Activated naive CD8-positive, alpha-beta T cell treated with anti-CD3 and anti-CD28 coated beads for 36 hours (primary cell): ENCODE results near the gene ZBTB18. TPM values are rescaled to one million over a fixed set of nuclear protein-coding genes. Genes with fewer than 3 reads are reported as not detected.

Experiments used
- DNase-seq: peaks from one replicate; pipeline ENCODE4 v3.0.0; 2021
- H3K27ac Mint-ChIP-seq: one replicate; pipeline ENCODE4 v1.8.0; 2022; ENCODE audit warnings: mild to moderate bottlenecking, moderate library complexity, mixed read lengths
- H3K27me3 Mint-ChIP-seq: one replicate; pipeline ENCODE4 v1.8.0; 2022; ENCODE audit warnings: mild to moderate bottlenecking, mixed read lengths
- H3K36me3 Mint-ChIP-seq: one replicate; pipeline ENCODE4 v1.8.0; 2021; ENCODE audit warnings: mild to moderate bottlenecking, mixed read lengths
- H3K4me1 Mint-ChIP-seq: one replicate; pipeline ENCODE4 v1.8.0; 2021; ENCODE audit warnings: mixed read lengths
- H3K4me3 Mint-ChIP-seq: one replicate; pipeline ENCODE4 v1.8.0; 2022; ENCODE audit warnings: mild to moderate bottlenecking, moderate library complexity, mixed read lengths
- H3K9me3 Mint-ChIP-seq: one replicate; pipeline ENCODE4 v1.8.0; 2022; ENCODE audit warnings: mixed read lengths
- total RNA-seq, 2 experiments: library from RNA; stranded (reverse); gene quantifications; one replicate each; pipeline ENCODE4 v1.2.3, GENCODE V29; 2021

The ZBTB18 gene
- total RNA-seq, 2 experiments from 2014 or later = 5.6 to 5.7 TPM

- Mint-ChIP-seq H3K9me3 (no peaks in the 10 kb centered on the region), H3K4me1 (peaks cover 30% of the 10 kb centered on the region), H3K4me3 (peak overlapping the region; percentile 95), H3K36me3 (no peaks in the 10 kb centered on the region), H3K27me3 (no peaks in the 10 kb centered on the region), H3K27ac (no peak overlapping the region)
- DNase-seq = peak; percentile 39
Measured at GRCh38 chr1:244049162-244050013, 1.7 kb upstream of the ZBTB18 start.

DNA sequence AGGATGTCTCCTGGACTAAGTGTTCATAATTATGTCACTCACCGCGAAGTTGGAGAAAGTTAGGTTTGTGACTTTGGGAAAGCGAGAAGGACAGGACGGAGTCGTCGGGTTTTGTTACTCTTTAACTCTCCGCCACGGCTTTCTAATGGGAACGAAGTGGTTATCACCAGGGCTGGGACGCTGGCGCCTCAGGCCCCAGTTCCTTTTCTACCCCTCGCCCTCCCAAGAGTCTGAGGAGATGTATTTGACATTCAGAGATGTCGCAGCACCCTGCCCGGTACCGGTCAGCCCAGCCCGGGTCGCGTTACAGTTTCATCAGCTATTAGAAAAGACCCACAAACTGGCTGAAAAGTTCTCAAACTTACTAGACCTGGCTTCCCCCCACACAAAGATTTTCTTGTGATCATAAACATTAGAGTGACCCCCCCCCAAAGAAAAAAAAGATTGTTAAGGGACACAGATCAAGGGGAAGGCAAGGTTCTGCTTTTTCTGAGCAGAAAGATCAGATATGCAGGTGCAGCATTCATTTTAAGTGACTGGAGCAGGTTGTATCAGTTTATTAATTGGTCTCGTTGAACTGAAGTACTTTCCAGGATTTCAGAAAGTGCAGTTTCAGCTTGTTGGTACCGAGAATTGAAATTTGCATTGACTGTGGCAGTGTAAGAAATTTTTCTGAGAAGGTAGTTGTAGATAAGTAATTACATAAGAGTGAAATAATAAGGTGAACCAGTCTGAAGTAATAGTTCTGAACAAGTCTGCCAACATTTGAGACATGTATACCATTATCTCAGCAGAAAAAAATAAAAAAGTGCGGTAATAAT, 859 bp upstream of the ZBTB18 start:
- Mint-ChIP-seq H3K27ac (no peak overlapping the region), H3K4me1 (peaks cover 25% of the 10 kb centered on the region), H3K27me3 (no peaks in the 10 kb centered on the region), H3K4me3 (peak overlapping the region; percentile 95), H3K36me3 (no peaks in the 10 kb centered on the region), H3K9me3 (no peaks in the 10 kb centered on the region)
- peak; percentile 6 for DNase-seq

DNA sequence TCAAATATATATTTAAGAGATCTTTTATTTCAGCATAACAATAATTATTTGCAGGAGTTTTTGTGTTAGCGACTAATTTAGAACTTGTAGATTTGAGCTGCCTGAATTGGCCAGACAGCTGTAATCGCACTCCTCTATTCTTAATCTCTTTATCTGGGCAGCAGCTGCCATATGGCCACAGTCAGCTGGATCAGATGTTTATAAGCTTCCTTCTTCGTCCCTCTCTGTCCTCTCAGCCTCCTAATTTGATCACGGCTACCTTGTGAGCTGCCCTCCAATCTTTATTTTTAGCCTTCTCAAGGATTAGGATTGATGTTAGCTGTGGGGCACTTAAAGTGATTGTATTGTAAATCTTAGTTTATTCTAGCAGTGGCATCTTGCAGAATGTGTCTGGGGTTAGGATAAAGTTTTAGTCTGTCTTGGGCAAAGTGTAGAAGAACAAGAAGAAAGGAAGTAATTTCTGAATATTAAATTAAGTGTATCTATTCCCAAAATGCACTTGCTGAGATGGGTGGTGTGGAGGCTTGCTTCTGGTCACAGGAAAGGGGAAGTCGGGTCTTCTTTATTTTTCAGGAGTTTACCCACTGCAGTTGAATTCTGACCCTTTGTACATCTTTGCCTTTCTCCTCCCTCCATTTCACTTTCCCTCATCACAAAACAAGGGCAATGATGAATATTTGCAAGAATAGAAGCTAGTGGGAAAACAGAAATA, 1.1 kb downstream of the ZBTB18 start:
- DNase-seq = no peak
- no peak overlapping the region for H3K27ac Mint-ChIP-seq
- H3K4me3 Mint-ChIP-seq = no peak overlapping the region
- peaks cover 19% of the 10 kb centered on the region for H3K4me1 Mint-ChIP-seq
- H3K9me3 Mint-ChIP-seq = no peaks in the 10 kb centered on the region
- peaks cover 5% of the 10 kb centered on the region for H3K36me3 Mint-ChIP-seq
- H3K27me3 Mint-ChIP-seq = no peaks in the 10 kb centered on the region

DNA sequence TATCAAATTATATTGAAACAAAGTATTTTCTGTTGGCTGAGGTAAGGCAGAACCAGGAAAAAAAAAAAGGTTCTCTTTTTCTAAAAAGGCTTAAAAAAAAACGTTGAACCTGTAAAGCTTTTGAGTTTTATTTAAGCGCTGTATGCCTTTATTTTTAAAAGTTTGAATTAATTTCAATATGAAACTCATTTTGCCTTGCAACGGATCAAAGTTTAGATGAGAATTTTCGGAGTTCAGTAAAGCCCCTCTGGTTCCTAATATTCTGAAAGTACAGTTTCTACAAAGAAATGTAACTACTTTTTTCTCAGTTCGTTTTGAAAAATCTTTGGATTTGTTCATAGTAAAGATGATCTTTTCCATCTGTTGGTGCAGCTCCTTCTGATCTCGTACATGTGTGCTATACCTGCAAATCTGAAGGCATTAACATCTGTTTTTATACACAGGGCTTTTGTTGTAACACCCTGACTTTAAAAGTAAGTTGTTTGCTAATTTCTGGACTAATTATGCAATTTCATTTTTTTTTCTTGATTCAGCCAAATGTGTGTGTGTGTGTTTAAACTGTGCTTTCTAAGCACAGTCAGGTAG, 1.7 kb downstream of the ZBTB18 start:
- H3K4me3 Mint-ChIP-seq = no peak overlapping the region
- no peak for DNase-seq
- no peak overlapping the region for H3K27ac Mint-ChIP-seq
- no peaks in the 10 kb centered on the region for H3K9me3 Mint-ChIP-seq
- H3K4me1 Mint-ChIP-seq = peaks cover 24% of the 10 kb centered on the region
- peaks cover 5% of the 10 kb centered on the region for H3K36me3 Mint-ChIP-seq
- H3K27me3 Mint-ChIP-seq = no peaks in the 10 kb centered on the region

GRCh38 chr1:244053831-244054230, 2.7 kb downstream of the ZBTB18 start:
- H3K27me3 Mint-ChIP-seq = no peaks in the 10 kb centered on the region
- peaks cover 24% of the 10 kb centered on the region for H3K4me1 Mint-ChIP-seq
- H3K27ac Mint-ChIP-seq = no peak overlapping the region
- H3K4me3 Mint-ChIP-seq = no peak overlapping the region
- peaks cover 5% of the 10 kb centered on the region for H3K36me3 Mint-ChIP-seq
- no peaks in the 10 kb centered on the region for H3K9me3 Mint-ChIP-seq
- DNase-seq = no peak

DNA sequence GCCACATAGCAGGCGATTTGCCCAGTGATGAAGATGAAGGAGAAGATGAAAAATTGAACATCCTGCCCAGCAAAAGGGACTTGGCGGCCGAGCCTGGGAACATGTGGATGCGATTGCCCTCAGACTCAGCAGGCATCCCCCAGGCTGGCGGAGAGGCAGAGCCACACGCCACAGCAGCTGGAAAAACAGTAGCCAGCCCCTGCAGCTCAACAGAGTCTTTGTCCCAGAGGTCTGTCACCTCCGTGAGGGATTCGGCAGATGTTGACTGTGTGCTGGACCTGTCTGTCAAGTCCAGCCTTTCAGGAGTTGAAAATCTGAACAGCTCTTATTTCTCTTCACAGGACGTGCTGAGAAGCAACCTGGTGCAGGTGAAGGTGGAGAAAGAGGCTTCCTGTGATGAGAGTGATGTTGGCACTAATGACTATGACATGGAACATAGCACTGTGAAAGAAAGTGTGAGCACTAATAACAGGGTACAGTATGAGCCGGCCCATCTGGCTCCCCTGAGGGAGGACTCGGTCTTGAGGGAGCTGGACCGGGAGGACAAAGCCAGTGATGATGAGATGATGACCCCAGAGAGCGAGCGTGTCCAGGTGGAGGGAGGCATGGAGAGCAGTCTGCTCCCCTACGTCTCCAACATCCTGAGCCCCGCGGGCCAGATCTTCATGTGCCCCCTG, 3.3 kb downstream of the ZBTB18 start:
- H3K4me3 Mint-ChIP-seq = no peak overlapping the region
- no peaks in the 10 kb centered on the region for H3K9me3 Mint-ChIP-seq
- no peak for DNase-seq
- H3K36me3 Mint-ChIP-seq = peaks cover 5% of the 10 kb centered on the region
- no peaks in the 10 kb centered on the region for H3K27me3 Mint-ChIP-seq
- peaks cover 24% of the 10 kb centered on the region for H3K4me1 Mint-ChIP-seq
- H3K27ac Mint-ChIP-seq = no peak overlapping the region

DNA sequence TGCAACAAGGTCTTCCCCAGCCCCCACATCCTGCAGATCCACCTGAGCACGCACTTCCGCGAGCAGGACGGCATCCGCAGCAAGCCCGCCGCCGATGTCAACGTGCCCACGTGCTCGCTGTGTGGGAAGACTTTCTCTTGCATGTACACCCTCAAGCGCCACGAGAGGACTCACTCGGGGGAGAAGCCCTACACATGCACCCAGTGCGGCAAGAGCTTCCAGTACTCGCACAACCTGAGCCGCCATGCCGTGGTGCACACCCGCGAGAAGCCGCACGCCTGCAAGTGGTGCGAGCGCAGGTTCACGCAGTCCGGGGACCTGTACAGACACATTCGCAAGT, 3.8 kb downstream of the ZBTB18 start:
- Mint-ChIP-seq H3K27me3 (no peaks in the 10 kb centered on the region), H3K4me3 (no peak overlapping the region), H3K36me3 (peaks cover 5% of the 10 kb centered on the region), H3K27ac (no peak overlapping the region), H3K4me1 (peaks cover 20% of the 10 kb centered on the region), H3K9me3 (no peaks in the 10 kb centered on the region)
- DNase-seq = peak; percentile 41

DNA sequence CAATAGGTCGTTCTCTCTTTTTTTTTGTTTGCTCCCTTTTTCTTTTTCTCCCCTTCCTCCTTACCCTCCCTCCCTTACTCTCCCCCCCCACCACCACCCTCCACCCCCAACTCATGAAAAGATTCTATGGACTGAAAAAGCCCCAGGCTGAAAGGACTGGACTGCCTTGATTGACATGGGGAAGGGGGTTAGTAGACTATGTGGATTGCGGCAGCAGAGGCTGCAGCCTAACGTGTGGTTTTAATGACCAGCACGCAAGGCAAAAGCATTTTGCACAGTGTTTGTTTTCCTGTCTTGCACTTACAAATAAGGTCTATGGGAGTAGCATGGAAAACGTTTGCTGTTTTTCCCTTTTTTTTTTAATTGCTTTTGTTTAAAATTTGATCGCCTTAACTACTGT, 5.5 kb downstream of the ZBTB18 start:
- H3K9me3 Mint-ChIP-seq = no peaks in the 10 kb centered on the region
- peak overlapping the region; percentile 34 for H3K4me3 Mint-ChIP-seq
- no peak overlapping the region for H3K27ac Mint-ChIP-seq

DNA sequence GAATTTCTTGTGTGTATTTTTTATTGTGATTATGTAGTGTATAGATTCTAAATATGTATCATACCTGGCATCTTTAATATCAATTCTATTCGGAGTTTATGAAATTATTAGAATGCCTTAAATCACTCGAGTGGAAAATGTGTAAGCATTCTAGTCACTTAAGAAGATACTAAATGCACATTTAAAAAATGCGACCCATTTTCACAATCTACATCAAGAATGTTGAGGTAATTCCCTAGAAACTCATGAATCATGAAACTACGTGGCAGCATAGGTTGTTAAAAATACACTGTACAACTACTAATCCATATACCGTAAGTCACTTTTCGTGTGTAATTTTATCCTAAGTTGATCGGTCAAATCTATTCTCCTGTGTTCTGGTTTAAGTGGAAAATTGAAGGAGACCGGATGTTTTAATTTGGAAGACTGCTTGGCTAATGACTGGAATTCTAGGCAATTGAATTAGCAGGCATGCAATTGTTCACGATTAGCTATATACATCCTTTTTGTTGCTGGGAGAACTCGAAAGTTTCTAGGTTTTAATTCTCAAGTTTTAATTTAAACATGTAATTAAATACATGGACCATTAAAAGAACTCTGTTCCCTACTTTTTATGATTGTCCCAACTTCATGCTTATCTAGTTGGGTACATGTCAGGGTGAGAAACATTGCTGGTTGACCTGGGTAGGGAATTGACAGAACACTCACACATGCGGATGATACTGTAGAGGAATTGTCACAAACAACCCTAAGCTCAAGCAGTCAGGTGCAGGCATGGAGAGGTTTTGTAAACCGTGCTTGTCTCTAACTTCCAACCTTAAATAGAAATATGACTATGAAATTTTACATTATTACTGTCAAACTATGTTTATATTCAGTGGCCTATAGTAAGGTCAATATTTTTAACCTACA, 6.6 kb downstream of the ZBTB18 start:
- no peaks in the 10 kb centered on the region for H3K9me3 Mint-ChIP-seq
- peak overlapping the region; percentile 43 for H3K27ac Mint-ChIP-seq
- H3K27me3 Mint-ChIP-seq = no peaks in the 10 kb centered on the region
- peaks cover 22% of the 10 kb centered on the region for H3K4me1 Mint-ChIP-seq
- peaks cover 5% of the 10 kb centered on the region for H3K36me3 Mint-ChIP-seq
- no peak for DNase-seq
- peak overlapping the region; percentile 11 for H3K4me3 Mint-ChIP-seq

More for the DNA sequence above, 5.5 kb downstream of the ZBTB18 start:
- H3K27me3 Mint-ChIP-seq = no peaks in the 10 kb centered on the region
- peaks cover 5% of the 10 kb centered on the region for H3K36me3 Mint-ChIP-seq
- no peak for DNase-seq
- H3K4me1 Mint-ChIP-seq = peaks cover 19% of the 10 kb centered on the region

DNA sequence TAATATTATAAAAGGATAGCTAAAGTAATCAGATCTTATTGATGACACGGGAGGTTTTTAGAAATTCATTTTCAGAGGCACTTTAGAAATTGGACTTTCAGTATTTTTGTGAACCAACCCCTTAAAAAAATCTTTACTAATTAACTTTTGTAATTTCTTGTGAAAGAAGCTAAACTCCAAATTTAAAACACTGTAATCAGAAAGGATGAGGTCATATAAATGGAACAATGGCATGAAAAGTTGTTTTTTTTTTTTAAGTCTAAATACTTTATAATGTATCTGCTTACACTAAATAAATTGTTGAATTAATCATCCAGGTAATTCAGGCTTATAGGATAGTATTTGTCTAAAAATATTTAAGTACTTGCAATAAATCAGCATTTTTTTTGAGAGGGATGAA, 9.0 kb downstream of the ZBTB18 start:
- H3K36me3 Mint-ChIP-seq = peaks cover 5% of the 10 kb centered on the region
- no peak overlapping the region for H3K27ac Mint-ChIP-seq
- no peaks in the 10 kb centered on the region for H3K9me3 Mint-ChIP-seq
- no peaks in the 10 kb centered on the region for H3K27me3 Mint-ChIP-seq
- DNase-seq = no peak
- no peak overlapping the region for H3K4me3 Mint-ChIP-seq
- H3K4me1 Mint-ChIP-seq = peaks cover 24% of the 10 kb centered on the region

GRCh38 chr1:244060686-244061085, 9.6 kb downstream of the ZBTB18 start:
- DNase-seq = no peak
- no peak overlapping the region for H3K27ac Mint-ChIP-seq
- no peaks in the 10 kb centered on the region for H3K27me3 Mint-ChIP-seq
- no peak overlapping the region for H3K4me3 Mint-ChIP-seq
- H3K9me3 Mint-ChIP-seq = no peaks in the 10 kb centered on the region
- H3K36me3 Mint-ChIP-seq = peaks cover 3% of the 10 kb centered on the region
- H3K4me1 Mint-ChIP-seq = peaks cover 20% of the 10 kb centered on the region

- H3K27ac Mint-ChIP-seq = no peak overlapping the region
- no peak overlapping the region for H3K4me3 Mint-ChIP-seq
- H3K9me3 Mint-ChIP-seq = no peaks in the 10 kb centered on the region
- no peak for DNase-seq
- H3K27me3 Mint-ChIP-seq = no peaks in the 10 kb centered on the region
- H3K4me1 Mint-ChIP-seq = peaks cover 14% of the 10 kb centered on the region
- H3K36me3 Mint-ChIP-seq = no peaks in the 10 kb centered on the region
Measured at GRCh38 chr1:244062156-244062725, 11.2 kb downstream of the ZBTB18 start.

DNA sequence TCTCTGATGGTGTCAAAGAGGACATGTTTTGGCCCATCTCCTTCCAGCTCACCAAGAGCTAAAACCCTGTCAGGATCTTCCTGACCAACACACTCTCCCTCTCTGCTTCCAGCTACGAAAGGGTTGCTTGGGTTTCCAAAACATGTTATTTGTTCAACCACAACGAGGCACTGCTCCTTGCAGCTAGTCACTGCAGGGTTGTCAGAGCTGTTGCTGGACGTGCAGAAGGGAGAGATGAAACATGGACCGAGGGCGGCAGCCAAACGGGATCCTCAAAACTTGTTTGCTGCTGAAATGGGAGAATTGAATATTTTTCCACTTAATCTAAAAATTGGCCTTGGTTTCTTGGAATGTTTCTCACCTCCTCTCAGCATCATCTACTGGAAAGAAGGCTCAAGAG, 12.4 kb downstream of the ZBTB18 start:
- Mint-ChIP-seq H3K9me3 (no peaks in the 10 kb centered on the region), H3K4me3 (no peak overlapping the region), H3K27me3 (no peaks in the 10 kb centered on the region), H3K4me1 (peaks cover 16% of the 10 kb centered on the region), H3K36me3 (no peaks in the 10 kb centered on the region), H3K27ac (no peak overlapping the region)
- DNase-seq = no peak
